Measurements from ENCODE around the gene ADAMTSL4. TPM values are rescaled to one million over a fixed set of nuclear protein-coding genes. Genes with fewer than 3 reads are reported as not detected.

Gene ADAMTSL4
- total and polyA plus RNA-seq, 5 donors from 2014 or later = 0.12 to 0.22 TPM; not detected in 3

- Histone ChIP-seq H3K27ac (ENCODE audit: insufficient read depth, low read length, poor library complexity, severe bottlenecking) (no peak overlapping the region), H3K27me3 (ENCODE audit: control insufficient read depth, insufficient read depth, low read length) (no peaks in the 10 kb centered on the region), H3K4me1 (ENCODE audit: control insufficient read depth, insufficient read depth, low read length, poor library complexity, severe bottlenecking) (peaks cover 19% of the 10 kb centered on the region), H3K36me3 (ENCODE audit: control insufficient read depth, insufficient read depth, low read length) (no peaks in the 10 kb centered on the region), H3K4me3 (ENCODE audit: low read depth, low read length) (no peak overlapping the region), H3K9me3 (ENCODE audit: control insufficient read depth in 2 of 2, low read length in 2 of 2) (no peaks in the 10 kb centered on the region)
- peak overlapping the region in 1 of 4 donors; percentile 9 for H3K4me3 Mint-ChIP-seq
- no peak overlapping the region for H3K27ac Mint-ChIP-seq
- H3K4me1 Mint-ChIP-seq = peaks cover 0 to 25% (median 15%) of the 10 kb centered on the region in 4 donors
- no peaks in the 10 kb centered on the region for H3K36me3 Mint-ChIP-seq
- H3K27me3 Mint-ChIP-seq = peaks cover 7% of the 10 kb centered on the region
- no peaks in the 10 kb centered on the region for H3K9me3 Mint-ChIP-seq
- ATAC-seq (ENCODE audit: low read depth in 2 of 2) (no peak), DNase-seq (no peak)
Measured at GRCh38 chr1:150513351-150513791, 35.8 kb upstream of the ADAMTSL4 start.

GRCh38 chr1:150514260-150514659, 34.9 kb upstream of the ADAMTSL4 start:
- no peaks in the 10 kb centered on the region for H3K27me3 ChIP-seq (ENCODE audit: control insufficient read depth, insufficient read depth, low read length)
- Mint-ChIP-seq H3K4me1 (peaks cover 0 to 25% (median 15%) of the 10 kb centered on the region in 4 donors), H3K9me3 (no peaks in the 10 kb centered on the region), H3K27me3 (peaks cover 7% of the 10 kb centered on the region), H3K4me3 (peak overlapping the region; percentile 74 to 95 (median 92)), H3K36me3 (no peaks in the 10 kb centered on the region), H3K27ac (peak overlapping the region in 1 of 3 donors; percentile 77)
- no peaks in the 10 kb centered on the region for H3K36me3 ChIP-seq (ENCODE audit: control insufficient read depth, insufficient read depth, low read length)
- no peak overlapping the region for H3K4me3 ChIP-seq (ENCODE audit: low read depth, low read length)
- DNase-seq (no peak), ATAC-seq (ENCODE audit: low read depth in 2 of 2) (no peak)
- no peaks in the 10 kb centered on the region for H3K9me3 ChIP-seq (ENCODE audit: control insufficient read depth in 2 of 2, low read length in 2 of 2)
- peaks cover 19% of the 10 kb centered on the region for H3K4me1 ChIP-seq (ENCODE audit: control insufficient read depth, insufficient read depth, low read length, poor library complexity, severe bottlenecking)
- no peak overlapping the region for H3K27ac ChIP-seq (ENCODE audit: insufficient read depth, low read length, poor library complexity, severe bottlenecking)

DNA sequence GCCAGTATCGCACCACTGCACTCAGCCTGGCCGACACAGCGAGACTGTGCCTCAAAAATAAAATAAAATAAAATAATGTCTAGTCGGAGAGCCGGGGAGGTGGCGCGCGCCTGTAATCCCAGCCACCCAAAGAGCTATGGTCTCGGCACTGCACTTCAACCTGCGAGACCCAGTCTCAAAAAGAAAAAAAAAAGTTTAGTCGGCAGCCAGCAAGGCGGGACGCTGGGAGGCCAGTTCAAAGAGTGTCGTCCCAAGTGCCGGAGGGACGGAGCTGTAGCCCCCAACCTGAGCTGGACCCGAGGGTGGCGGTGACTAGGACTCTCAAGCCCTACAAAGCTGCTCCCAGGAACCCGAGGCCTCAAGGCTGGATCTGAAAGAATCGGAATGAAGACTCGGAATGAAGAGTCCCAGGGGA, 34.3 kb upstream of the ADAMTSL4 start:
- H3K27me3 ChIP-seq (ENCODE audit: control insufficient read depth, insufficient read depth, low read length) = no peaks in the 10 kb centered on the region
- no peaks in the 10 kb centered on the region for H3K36me3 Mint-ChIP-seq
- H3K4me3 Mint-ChIP-seq = peak overlapping the region; percentile 74 to 95 (median 92)
- peaks cover 19% of the 10 kb centered on the region for H3K4me1 ChIP-seq (ENCODE audit: control insufficient read depth, insufficient read depth, low read length, poor library complexity, severe bottlenecking)
- DNase-seq (no peak), ATAC-seq (ENCODE audit: low read depth in 2 of 2) (no peak)
- H3K4me3 ChIP-seq (ENCODE audit: low read depth, low read length) = peak overlapping the region; percentile 81
- no peaks in the 10 kb centered on the region for H3K36me3 ChIP-seq (ENCODE audit: control insufficient read depth, insufficient read depth, low read length)
- H3K27me3 Mint-ChIP-seq = peaks cover 7% of the 10 kb centered on the region
- H3K9me3 ChIP-seq (ENCODE audit: control insufficient read depth in 2 of 2, low read length in 2 of 2) = no peaks in the 10 kb centered on the region
- H3K27ac Mint-ChIP-seq = peak overlapping the region in 2 of 3 donors; percentile 77 to 87
- H3K4me1 Mint-ChIP-seq = peaks cover 0 to 25% (median 15%) of the 10 kb centered on the region in 4 donors
- no peaks in the 10 kb centered on the region for H3K9me3 Mint-ChIP-seq
- H3K27ac ChIP-seq (ENCODE audit: insufficient read depth, low read length, poor library complexity, severe bottlenecking) = no peak overlapping the region

GRCh38 chr1:150515328-150516049, 33.7 kb upstream of the ADAMTSL4 start, which contains the start of gene FALEC:
TSS of gene FALEC (plus strand) at chr1:150515752.
- no peaks in the 10 kb centered on the region for H3K36me3 Mint-ChIP-seq
- H3K27me3 Mint-ChIP-seq = peaks cover 7% of the 10 kb centered on the region
- Histone ChIP-seq H3K27ac (ENCODE audit: insufficient read depth, low read length, poor library complexity, severe bottlenecking) (peak within 1 kb of the TSS; percentile 44), H3K36me3 (ENCODE audit: control insufficient read depth, insufficient read depth, low read length) (no peaks in the 10 kb centered on the region), H3K27me3 (ENCODE audit: control insufficient read depth, insufficient read depth, low read length) (no peaks in the 10 kb centered on the region), H3K9me3 (ENCODE audit: control insufficient read depth in 2 of 2, low read length in 2 of 2) (no peaks in the 10 kb centered on the region), H3K4me3 (ENCODE audit: low read depth, low read length) (peak within 1 kb of the TSS; percentile 81), H3K4me1 (ENCODE audit: control insufficient read depth, insufficient read depth, low read length, poor library complexity, severe bottlenecking) (peaks cover 19% of the 10 kb centered on the region)
- peak; percentile 86 to 93 (median 89) for DNase-seq
- ATAC-seq (ENCODE audit: low read depth in 2 of 2) = peak; percentile 96 to 97
- peak within 1 kb of the TSS; percentile 48 to 87 (median 77) for H3K27ac Mint-ChIP-seq
- H3K4me1 Mint-ChIP-seq = peaks cover 0 to 25% (median 15%) of the 10 kb centered on the region in 4 donors
- no peaks in the 10 kb centered on the region for H3K9me3 Mint-ChIP-seq
- H3K4me3 Mint-ChIP-seq = peak within 1 kb of the TSS; percentile 74 to 95 (median 92)

DNA sequence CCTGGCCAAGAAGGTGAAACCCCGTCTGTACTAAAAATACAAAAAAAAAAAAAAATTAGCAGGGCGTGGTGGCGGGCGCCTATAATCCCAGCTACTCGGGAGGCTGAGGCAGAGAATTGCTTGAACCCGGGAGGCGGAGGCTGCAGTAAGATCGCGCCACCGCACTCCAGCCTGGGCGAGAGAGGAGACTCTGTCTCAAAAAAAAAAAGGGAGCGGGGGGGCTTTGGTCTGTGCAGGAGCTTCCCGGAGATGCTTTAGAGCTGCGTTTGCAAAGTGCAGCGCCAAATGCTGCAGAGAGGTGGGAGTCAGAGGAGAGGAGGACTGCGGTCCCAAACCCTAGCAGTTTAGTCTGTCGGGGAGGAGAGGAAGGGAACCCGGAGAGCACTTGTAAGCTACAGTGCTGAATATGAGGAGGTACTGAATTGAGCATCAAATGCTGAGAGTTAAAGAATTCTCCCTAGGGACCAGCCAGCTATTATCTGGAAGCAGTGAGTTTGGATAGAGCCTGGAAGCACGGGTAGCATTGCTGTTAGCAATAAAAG, 33.1 kb upstream of the ADAMTSL4 start:
- H3K4me1 Mint-ChIP-seq = peaks cover 0 to 25% (median 15%) of the 10 kb centered on the region in 4 donors
- peaks cover 7% of the 10 kb centered on the region for H3K27me3 Mint-ChIP-seq
- H3K27ac Mint-ChIP-seq = peak overlapping the region; percentile 48 to 77 (median 68)
- H3K36me3 ChIP-seq (ENCODE audit: control insufficient read depth, insufficient read depth, low read length) = no peaks in the 10 kb centered on the region
- peaks cover 19% of the 10 kb centered on the region for H3K4me1 ChIP-seq (ENCODE audit: control insufficient read depth, insufficient read depth, low read length, poor library complexity, severe bottlenecking)
- H3K27ac ChIP-seq (ENCODE audit: insufficient read depth, low read length, poor library complexity, severe bottlenecking) = no peak overlapping the region
- H3K27me3 ChIP-seq (ENCODE audit: control insufficient read depth, insufficient read depth, low read length) = no peaks in the 10 kb centered on the region
- H3K9me3 Mint-ChIP-seq = no peaks in the 10 kb centered on the region
- no peak for ATAC-seq (ENCODE audit: low read depth in 2 of 2)
- DNase-seq = peak in 1 of 3 donors; percentile 28
- peak overlapping the region; percentile 67 for H3K4me3 ChIP-seq (ENCODE audit: low read depth, low read length)
- H3K9me3 ChIP-seq (ENCODE audit: control insufficient read depth in 2 of 2, low read length in 2 of 2) = no peaks in the 10 kb centered on the region
- H3K4me3 Mint-ChIP-seq = peak overlapping the region; percentile 74 to 95 (median 92)
- H3K36me3 Mint-ChIP-seq = no peaks in the 10 kb centered on the region

DNA sequence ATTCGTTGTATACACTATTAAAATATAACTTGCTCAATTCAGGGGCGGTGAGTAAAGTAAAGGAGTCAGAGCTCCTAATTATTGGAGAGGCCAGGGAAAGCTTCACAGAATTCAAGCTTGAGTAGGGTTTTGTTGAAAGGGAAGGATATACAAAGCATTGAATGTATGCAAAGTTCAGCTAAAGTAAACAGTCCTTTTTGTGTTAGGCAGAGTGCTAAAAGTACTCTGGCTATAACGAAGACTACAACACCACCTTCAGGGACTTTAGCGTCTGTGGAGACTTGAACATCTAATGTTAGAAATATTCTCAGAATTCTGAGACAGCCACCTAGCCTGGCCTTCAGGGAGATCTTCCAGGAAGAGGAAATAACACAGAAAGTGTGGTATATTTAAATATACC, 32.6 kb upstream of the ADAMTSL4 start:
- Histone ChIP-seq H3K4me3 (ENCODE audit: low read depth, low read length) (peak overlapping the region; percentile 67), H3K4me1 (ENCODE audit: control insufficient read depth, insufficient read depth, low read length, poor library complexity, severe bottlenecking) (peaks cover 19% of the 10 kb centered on the region), H3K27ac (ENCODE audit: insufficient read depth, low read length, poor library complexity, severe bottlenecking) (no peak overlapping the region), H3K27me3 (ENCODE audit: control insufficient read depth, insufficient read depth, low read length) (no peaks in the 10 kb centered on the region), H3K9me3 (ENCODE audit: control insufficient read depth in 2 of 2, low read length in 2 of 2) (no peaks in the 10 kb centered on the region), H3K36me3 (ENCODE audit: control insufficient read depth, insufficient read depth, low read length) (no peaks in the 10 kb centered on the region)
- Mint-ChIP-seq H3K9me3 (no peaks in the 10 kb centered on the region), H3K27ac (peak overlapping the region in 1 of 3 donors; percentile 77), H3K36me3 (no peaks in the 10 kb centered on the region), H3K27me3 (peaks cover 7% of the 10 kb centered on the region), H3K4me1 (peaks cover 0 to 25% (median 15%) of the 10 kb centered on the region in 4 donors), H3K4me3 (peak overlapping the region; percentile 74 to 95 (median 92))
- peak; percentile 24 to 27 for ATAC-seq (ENCODE audit: low read depth in 2 of 2)
- DNase-seq = peak in 2 of 3 donors; percentile 7 to 80

- peaks cover 6% of the 10 kb centered on the region for H3K27me3 Mint-ChIP-seq
- no peak overlapping the region for H3K27ac Mint-ChIP-seq
- H3K4me1 Mint-ChIP-seq = peaks cover 0 to 11% (median 5%) of the 10 kb centered on the region in 4 donors
- H3K27me3 ChIP-seq (ENCODE audit: control insufficient read depth, insufficient read depth, low read length) = no peaks in the 10 kb centered on the region
- DNase-seq (no peak), ATAC-seq (ENCODE audit: low read depth in 2 of 2) (no peak)
- no peaks in the 10 kb centered on the region for H3K9me3 Mint-ChIP-seq
- no peak overlapping the region for H3K27ac ChIP-seq (ENCODE audit: insufficient read depth, low read length, poor library complexity, severe bottlenecking)
- H3K9me3 ChIP-seq (ENCODE audit: control insufficient read depth in 2 of 2, low read length in 2 of 2) = no peaks in the 10 kb centered on the region
- no peak overlapping the region for H3K4me3 ChIP-seq (ENCODE audit: low read depth, low read length)
- H3K36me3 Mint-ChIP-seq = no peaks in the 10 kb centered on the region
- H3K4me1 ChIP-seq (ENCODE audit: control insufficient read depth, insufficient read depth, low read length, poor library complexity, severe bottlenecking) = peaks cover 6% of the 10 kb centered on the region
- H3K4me3 Mint-ChIP-seq = peak overlapping the region in 1 of 4 donors; percentile 44
- no peaks in the 10 kb centered on the region for H3K36me3 ChIP-seq (ENCODE audit: control insufficient read depth, insufficient read depth, low read length)
Measured at GRCh38 chr1:150521196-150521968, 27.8 kb upstream of the ADAMTSL4 start.

Measured in CD4-positive, CD25-positive, alpha-beta regulatory T cell (primary cell).